Activated CD4-positive, alpha-beta memory T cell treated with anti-CD3 and anti-CD28 coated beads for 36 hours (primary cell): ENCODE data around the gene RFT1. TPM values are rescaled to one million over a fixed set of nuclear protein-coding genes. Genes with fewer than 3 reads are reported as not detected.

Source experiments
- CTCF ChIA-PET: fragments of 350-600 bp; sonication (Branson Sonifier 250); formaldehyde crosslinking; loops from one replicate; lab custom pipeline; 2021; ENCODE audit warnings: antibody characterized with exemption, inconsistent platforms; lab: Charles Lee
- POLR2A ChIA-PET: fragments of 350-600 bp; sonication (Branson Sonifier 250); formaldehyde crosslinking; loops from one replicate; lab custom pipeline; 2021; ENCODE audit warnings: antibody characterized with exemption; lab: Charles Lee
- DNase-seq: peaks from one replicate; pipeline ENCODE4 v3.0.0-alpha.2; 2020
- H3K27ac Mint-ChIP-seq: one replicate; pipeline ENCODE4 v1.8.0; 2021; ENCODE audit warnings: mixed read lengths
- H3K27me3 Mint-ChIP-seq: one replicate; pipeline ENCODE4 v1.8.0; 2021; ENCODE audit warnings: mixed read lengths
- H3K36me3 Mint-ChIP-seq: one replicate; pipeline ENCODE4 v1.8.0; 2021; ENCODE audit warnings: mixed read lengths
- H3K4me1 Mint-ChIP-seq: one replicate; pipeline ENCODE4 v1.8.0; 2021; ENCODE audit warnings: low read depth, mixed read lengths
- H3K4me3 Mint-ChIP-seq: one replicate; pipeline ENCODE4 v1.8.0; 2021; ENCODE audit warnings: mild to moderate bottlenecking, mixed read lengths
- H3K9me3 Mint-ChIP-seq: one replicate; pipeline ENCODE4 v1.8.0; 2021; ENCODE audit warnings: mixed read lengths
- intact Hi-C: fragments of 100-400 bp; cut with micrococcal nuclease; formaldehyde crosslinking; loops from one replicate; pipeline ENCODE4 v1.15.1; 2023
- total RNA-seq, 2 experiments: library from RNA; stranded (reverse); gene quantifications; one replicate each; pipeline ENCODE4 v1.2.3, GENCODE V29; 2021

Gene RFT1
- total RNA-seq, 2 experiments from 2014 or later: 35.0 to 38.2 TPM

GRCh38 chr3:53169832-53170324, 39.6 kb upstream of the RFT1 start:
- intact Hi-C loops: no loop called here
- H3K9me3 Mint-ChIP-seq: no peaks in the 10 kb centered on the region

GRCh38 chr3:53169045-53169831, 39.0 kb upstream of the RFT1 start:
- ChIA-PET CTCF (interaction anchor here (0.6 to 2.6 kb wide), 6 partner anchors 9 to 59 kb away, joined by 3 to 7 read pairs (median 4); no protein-coding TSS in a partner anchor), POLR2A (no interaction called here)
- Mint-ChIP-seq H3K27me3 (no peaks in the 10 kb centered on the region), H3K4me1 (peaks cover 31% of the 10 kb centered on the region), H3K4me3 (no peak overlapping the region), H3K9me3 (no peaks in the 10 kb centered on the region), H3K36me3 (peaks cover 2% of the 10 kb centered on the region), H3K27ac (no peak overlapping the region)
- DNase-seq: no peak
- intact Hi-C loops: no loop called here

More at GRCh38 chr3:53169832-53170324, 39.6 kb upstream of the RFT1 start:
- peaks cover 2% of the 10 kb centered on the region for H3K36me3 Mint-ChIP-seq
- ChIA-PET POLR2A (no interaction called here), CTCF (interaction anchor here (1.1 to 2.6 kb wide), 5 partner anchors 10 to 60 kb away, joined by 4 to 7 read pairs (median 5); no protein-coding TSS in a partner anchor)
- H3K4me3 Mint-ChIP-seq: no peak overlapping the region
- H3K27ac Mint-ChIP-seq: no peak overlapping the region
- no peaks in the 10 kb centered on the region for H3K27me3 Mint-ChIP-seq
- H3K4me1 Mint-ChIP-seq: peaks cover 31% of the 10 kb centered on the region
- no peak for DNase-seq

DNA sequence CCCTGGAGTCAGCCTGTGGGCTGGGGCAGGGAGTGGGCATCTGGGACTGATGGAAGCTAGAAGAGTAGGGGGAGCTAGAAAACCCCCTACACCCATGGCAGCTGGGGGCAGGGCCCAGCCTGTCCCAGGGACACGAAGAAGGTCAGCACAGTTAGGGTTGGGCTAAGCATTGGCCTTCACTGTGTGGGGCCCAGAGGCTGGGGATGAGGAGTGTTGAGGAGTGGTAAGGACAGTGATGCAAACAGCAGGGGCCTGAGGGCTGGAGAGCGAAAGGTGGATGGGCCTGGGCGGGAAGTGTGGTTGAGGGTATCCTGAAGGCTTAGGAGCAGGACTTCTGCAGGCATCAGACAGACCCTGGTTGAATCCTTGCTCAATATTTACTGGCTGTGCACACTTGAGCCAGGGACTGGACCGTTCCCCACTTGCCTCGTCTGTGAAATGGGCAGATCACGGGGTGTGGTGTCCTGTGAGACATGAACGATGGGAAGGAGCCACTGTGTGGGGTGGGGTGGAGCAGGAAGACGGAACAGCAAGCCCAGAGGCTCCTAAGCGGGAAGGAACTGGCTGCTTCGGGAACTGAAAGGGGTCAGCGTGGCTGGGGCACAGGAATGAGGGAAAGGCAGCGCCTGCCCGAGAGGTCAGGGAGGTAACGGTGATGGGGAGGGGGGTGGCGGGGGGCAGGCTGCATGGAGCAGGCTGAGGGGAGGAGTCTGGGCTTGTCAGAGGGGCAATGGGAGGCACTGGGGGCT, 38.1 kb upstream of the RFT1 start:
- POLR2A ChIA-PET: no interaction called here
- H3K9me3 Mint-ChIP-seq: no peaks in the 10 kb centered on the region
- H3K27me3 Mint-ChIP-seq: no peaks in the 10 kb centered on the region
- no peak for DNase-seq
- CTCF ChIA-PET: interaction anchor here (1.4 to 2.6 kb wide), 2 partner anchors 28 to 54 kb away, joined by 4 to 7 read pairs; no protein-coding TSS in a partner anchor
- H3K4me1 Mint-ChIP-seq: peaks cover 34% of the 10 kb centered on the region
- H3K4me3 Mint-ChIP-seq: no peak overlapping the region
- H3K27ac Mint-ChIP-seq: no peak overlapping the region
- no peaks in the 10 kb centered on the region for H3K36me3 Mint-ChIP-seq
- intact Hi-C loops: no loop called here

DNA sequence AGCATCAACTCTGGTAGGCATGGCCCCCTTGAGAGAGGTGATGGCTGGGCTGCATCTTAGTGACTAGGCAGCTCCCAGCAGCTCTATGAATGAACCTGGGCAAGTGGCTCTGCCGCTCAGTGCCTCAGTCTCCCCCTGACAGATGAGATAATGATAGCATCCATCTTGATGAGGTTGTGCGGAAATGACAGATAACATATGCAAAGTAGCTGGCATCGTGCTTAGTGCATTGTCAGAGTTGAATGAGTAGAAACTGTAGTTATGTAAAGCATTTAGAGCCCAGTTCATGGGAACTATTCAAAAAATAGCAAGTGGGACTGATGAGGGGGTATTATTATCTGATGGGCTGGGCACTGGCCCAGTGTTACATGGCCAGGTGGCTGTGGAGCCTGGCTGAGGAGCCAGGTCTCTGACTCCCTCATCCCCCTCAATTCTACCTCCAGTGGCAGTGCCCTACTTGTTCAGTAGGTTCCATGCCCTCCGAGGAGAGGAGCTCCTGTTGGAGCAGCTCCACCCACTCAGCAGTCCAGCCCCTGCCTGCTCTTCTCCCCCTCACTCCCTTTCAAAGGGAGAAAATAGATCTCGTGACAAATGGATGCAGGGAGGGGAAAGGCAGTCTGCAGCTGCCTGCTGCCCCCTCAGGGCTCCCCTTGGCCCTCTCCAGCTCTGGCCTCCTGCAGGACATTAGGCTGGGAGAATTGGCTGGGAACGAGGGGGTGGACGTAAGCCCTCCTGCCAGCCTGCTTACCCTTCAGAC, 37.4 kb upstream of the RFT1 start:
- Mint-ChIP-seq H3K27ac (no peak overlapping the region), H3K9me3 (no peaks in the 10 kb centered on the region), H3K36me3 (no peaks in the 10 kb centered on the region), H3K4me1 (peaks cover 42% of the 10 kb centered on the region), H3K4me3 (no peak overlapping the region), H3K27me3 (no peaks in the 10 kb centered on the region)
- intact Hi-C loops: no loop called here
- ChIA-PET CTCF (interaction anchor here (1.0 to 1.4 kb wide), 2 partner anchors 28 to 29 kb away, joined by 3 to 4 read pairs; no protein-coding TSS in a partner anchor), POLR2A (interaction anchor here (0.6 kb wide), 1 partner anchor 26 kb away, joined by 3 read pairs; no protein-coding TSS in a partner anchor)
- no peak for DNase-seq

GRCh38 chr3:53166781-53167291, 36.6 kb upstream of the RFT1 start:
- Mint-ChIP-seq H3K27ac (no peak overlapping the region), H3K36me3 (no peaks in the 10 kb centered on the region), H3K4me1 (peaks cover 46% of the 10 kb centered on the region), H3K4me3 (no peak overlapping the region), H3K27me3 (no peaks in the 10 kb centered on the region), H3K9me3 (no peaks in the 10 kb centered on the region)
- CTCF ChIA-PET: interaction anchor here (0.6 to 1.4 kb wide), 3 partner anchors 29 to 53 kb away, joined by 3 to 4 read pairs (median 3); no protein-coding TSS in a partner anchor
- POLR2A ChIA-PET: interaction anchor here (0.6 kb wide), 1 partner anchor 25 kb away, joined by 3 read pairs; no protein-coding TSS in a partner anchor
- DNase-seq: no peak
- intact Hi-C loops: no loop called here

- Mint-ChIP-seq H3K4me1 (peaks cover 46% of the 10 kb centered on the region), H3K9me3 (no peaks in the 10 kb centered on the region), H3K27me3 (no peaks in the 10 kb centered on the region), H3K36me3 (no peaks in the 10 kb centered on the region), H3K4me3 (no peak overlapping the region), H3K27ac (no peak overlapping the region)
- intact Hi-C loops: no loop called here
- ChIA-PET CTCF (interaction anchor here (0.6 kb wide), 1 partner anchor 55 kb away, joined by 3 read pairs; no protein-coding TSS in a partner anchor), POLR2A (no interaction called here)
- no peak for DNase-seq
Observed at GRCh38 chr3:53166206-53166605, 36.0 kb upstream of the RFT1 start.

- no peaks in the 10 kb centered on the region for H3K9me3 Mint-ChIP-seq
- intact Hi-C loops: loop anchor here (5.0 kb wide), 1 partner anchor 92 kb away; the partner anchor contains the start of gene TKT
- H3K4me1 Mint-ChIP-seq: peaks cover 40% of the 10 kb centered on the region
- H3K27me3 Mint-ChIP-seq: no peaks in the 10 kb centered on the region
- H3K4me3 Mint-ChIP-seq: no peak overlapping the region
- no peak overlapping the region for H3K27ac Mint-ChIP-seq
- ChIA-PET CTCF (interaction anchor here (1.0 to 2.5 kb wide), 2 partner anchors 30 to 32 kb away, joined by 6 to 9 read pairs; no protein-coding TSS in a partner anchor), POLR2A (interaction anchor here (1.4 kb wide), 1 partner anchor 36 kb away, joined by 5 read pairs; no protein-coding TSS in a partner anchor)
- no peak for DNase-seq
- H3K36me3 Mint-ChIP-seq: no peaks in the 10 kb centered on the region
Observed at GRCh38 chr3:53164911-53165310, 34.7 kb upstream of the RFT1 start.

DNA sequence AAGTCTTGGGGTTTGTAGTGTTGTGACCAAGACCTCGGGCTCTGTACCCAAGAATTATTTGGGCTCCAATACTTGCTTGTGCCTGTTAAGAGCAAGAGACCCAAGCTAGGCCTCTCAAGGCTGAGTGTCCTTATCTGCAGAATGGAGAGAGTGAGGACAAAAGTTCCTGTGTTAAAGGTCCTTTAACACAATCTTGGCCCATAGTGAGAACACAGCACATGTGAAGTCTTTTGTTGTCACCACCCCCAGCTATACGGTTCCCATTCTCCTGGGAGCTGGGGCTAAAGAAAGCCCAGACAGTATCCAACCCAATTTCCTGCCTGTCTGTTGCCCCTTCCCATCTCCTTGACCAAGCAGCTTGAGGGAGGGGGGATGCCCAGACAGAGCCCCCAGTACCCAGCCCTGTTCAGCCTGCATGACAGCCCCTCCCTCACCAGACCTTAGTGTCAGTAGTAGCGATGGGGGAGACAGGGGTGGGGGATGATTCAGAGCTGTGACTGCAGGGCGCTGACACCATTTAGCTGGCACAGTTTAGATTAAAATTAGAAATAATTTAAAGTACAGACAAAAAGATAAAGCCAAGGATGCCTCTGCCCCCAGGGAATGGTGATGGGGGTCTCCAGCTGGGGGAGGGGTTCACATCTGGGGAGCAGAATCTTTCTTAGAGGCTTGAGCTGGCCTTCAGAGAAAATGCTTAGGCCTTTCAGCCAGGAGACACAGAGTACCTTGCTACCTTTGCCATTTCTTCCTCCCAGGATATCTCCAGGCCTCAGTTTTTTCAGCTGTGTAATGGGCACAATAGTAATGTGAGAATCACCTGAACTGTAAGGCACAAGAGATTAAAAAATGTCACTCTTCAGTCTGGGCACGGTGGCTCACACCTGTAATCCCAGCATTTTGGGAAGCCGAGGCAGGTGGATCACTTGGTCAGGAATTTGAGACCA, 33.5 kb upstream of the RFT1 start:
- intact Hi-C loops: loop anchor here (2.0 to 5.0 kb wide), 2 partner anchors 49 to 94 kb away; partner anchors contain the start of gene TKT
- H3K36me3 Mint-ChIP-seq: no peaks in the 10 kb centered on the region
- CTCF ChIA-PET: interaction anchor here (0.7 to 2.5 kb wide), 2 partner anchors 30 to 33 kb away, joined by 3 to 9 read pairs; no protein-coding TSS in a partner anchor
- H3K4me1 Mint-ChIP-seq: peaks cover 31% of the 10 kb centered on the region
- no peak for DNase-seq
- peak overlapping the region; percentile 77 for H3K4me3 Mint-ChIP-seq
- peaks cover 3% of the 10 kb centered on the region for H3K27me3 Mint-ChIP-seq
- POLR2A ChIA-PET: interaction anchor here (1.4 kb wide), 1 partner anchor 35 kb away, joined by 5 read pairs; no protein-coding TSS in a partner anchor
- no peaks in the 10 kb centered on the region for H3K9me3 Mint-ChIP-seq
- peak overlapping the region; percentile 47 for H3K27ac Mint-ChIP-seq

- peak; percentile 53 for DNase-seq
- ChIA-PET CTCF (interaction anchor here (2.5 kb wide), 1 partner anchor 34 kb away, joined by 9 read pairs; no protein-coding TSS in a partner anchor), POLR2A (no interaction called here)
- no peaks in the 10 kb centered on the region for H3K36me3 Mint-ChIP-seq
- peak overlapping the region; percentile 77 for H3K4me3 Mint-ChIP-seq
- H3K4me1 Mint-ChIP-seq: peaks cover 25% of the 10 kb centered on the region
- intact Hi-C loops: loop anchor here (2.0 to 5.0 kb wide), 2 partner anchors 48 to 94 kb away; partner anchors contain the start of gene TKT
- no peaks in the 10 kb centered on the region for H3K9me3 Mint-ChIP-seq
- peaks cover 4% of the 10 kb centered on the region for H3K27me3 Mint-ChIP-seq
- H3K27ac Mint-ChIP-seq: peak overlapping the region; percentile 14
Observed at GRCh38 chr3:53162672-53163443, 32.6 kb upstream of the RFT1 start.
